ENCODE results near the gene STAT1.

The STAT1 gene

GRCh38 chr2:190948671-190949070, 65.3 kb downstream of the STAT1 start:
- DNase-seq: no peak

- no peak for DNase-seq
These were observed 66.2 kb downstream of the STAT1 start for GRCh38 chr2:190947711-190948251.

GRCh38 chr2:190947141-190947540, 66.8 kb downstream of the STAT1 start:
- no peak for DNase-seq

GRCh38 chr2:190943706-190944105, 70.3 kb downstream of the STAT1 start:
- DNase-seq: no peak

GRCh38 chr2:190942697-190943096, 71.3 kb downstream of the STAT1 start:
- no peak for DNase-seq

GRCh38 chr2:190941571-190941970, 72.4 kb downstream of the STAT1 start:
- no peak for DNase-seq

- no peak for DNase-seq
These were observed 73.5 kb downstream of the STAT1 start for GRCh38 chr2:190940454-190940853.

- DNase-seq: no peak
These were observed 75.1 kb downstream of the STAT1 start for GRCh38 chr2:190938771-190939335.

- no peak for DNase-seq
These were observed 78.9 kb downstream of the STAT1 start for GRCh38 chr2:190935054-190935453.

- DNase-seq: no peak
These were observed 80.6 kb downstream of the STAT1 start for GRCh38 chr2:190933361-190933760.

GRCh38 chr2:190932514-190932913, 81.5 kb downstream of the STAT1 start:
- no peak for DNase-seq

- DNase-seq: no peak
These were observed 83.6 kb downstream of the STAT1 start for GRCh38 chr2:190930411-190930810.

GRCh38 chr2:190929919-190930318, 84.1 kb downstream of the STAT1 start:
- DNase-seq: no peak

- DNase-seq: no peak
These were observed 86.7 kb downstream of the STAT1 start for GRCh38 chr2:190927301-190927700.

- no peak for DNase-seq
These were observed 91.6 kb downstream of the STAT1 start for GRCh38 chr2:190922376-190922775.

GRCh38 chr2:190920085-190920484, 93.9 kb downstream of the STAT1 start:
- no peak for DNase-seq

Data from activated gamma-delta T cell treated with Interleukin-2 at 50 U/mL for 16 hours (primary cell).